SK-N-DZ (cell line): ENCODE results near the gene HAGH.
"Not testable (repeated sequence)": the region's sequence is repeated elsewhere in the genome, so short reads cannot be mapped to it uniquely, and the experiment has no call there.

ENCODE experiments used
- DNase-seq: peaks from one replicate; pipeline ENCODE4 v3.0.0-alpha.2; 2015; ENCODE audit warnings: low spot score

HAGH gene

DNA sequence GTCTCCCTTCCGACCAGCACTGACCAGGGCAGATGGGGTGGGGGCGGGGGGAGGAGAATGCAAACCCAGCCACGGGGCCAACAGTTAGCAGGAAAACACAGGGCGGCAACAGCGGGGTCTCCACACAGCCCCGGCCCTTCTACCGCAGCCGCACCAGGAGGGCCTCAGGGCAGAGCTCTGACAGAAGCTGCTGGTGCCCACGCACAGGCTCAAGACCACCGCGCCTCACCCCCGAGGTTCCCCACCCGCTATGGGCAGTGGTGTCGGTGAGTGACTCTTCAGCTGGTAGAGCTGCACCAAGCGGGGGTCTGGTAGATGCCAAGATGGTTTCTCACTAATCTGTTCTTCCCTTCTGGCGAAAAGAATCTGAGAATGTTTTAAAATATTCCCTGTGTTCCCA is 16.1 kb downstream of the HAGH start:
- DNase-seq: no peak

DNA sequence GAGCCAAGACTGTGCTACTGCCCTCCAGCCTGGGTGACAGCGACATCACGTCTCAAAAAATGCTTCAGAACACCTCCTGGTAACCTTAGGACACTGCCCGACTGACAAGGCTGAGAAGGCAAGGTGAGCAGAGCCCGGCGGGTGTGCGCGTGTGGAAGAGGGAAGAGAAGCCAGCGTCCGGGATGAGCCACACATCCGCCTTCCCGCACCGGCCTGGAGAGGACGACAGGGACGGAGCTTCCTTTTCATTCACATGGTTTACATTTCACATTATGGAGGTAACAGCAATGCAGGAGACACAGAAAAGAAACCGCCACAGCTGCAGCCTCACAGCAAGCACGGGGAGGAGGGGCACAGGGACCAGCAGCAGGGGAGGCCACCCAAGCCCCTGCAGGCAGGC is 16.5 kb downstream of the HAGH start:
- DNase-seq: no peak

GRCh38 chr16:1809281-1809801 is 17.3 kb downstream of the HAGH start:
- DNase-seq: no peak

GRCh38 chr16:1808691-1809090 is 17.9 kb downstream of the HAGH start:
- DNase-seq: no peak

- DNase-seq: no peak
These were observed 19.0 kb downstream of the HAGH start for GRCh38 chr16:1807626-1808025.

DNA sequence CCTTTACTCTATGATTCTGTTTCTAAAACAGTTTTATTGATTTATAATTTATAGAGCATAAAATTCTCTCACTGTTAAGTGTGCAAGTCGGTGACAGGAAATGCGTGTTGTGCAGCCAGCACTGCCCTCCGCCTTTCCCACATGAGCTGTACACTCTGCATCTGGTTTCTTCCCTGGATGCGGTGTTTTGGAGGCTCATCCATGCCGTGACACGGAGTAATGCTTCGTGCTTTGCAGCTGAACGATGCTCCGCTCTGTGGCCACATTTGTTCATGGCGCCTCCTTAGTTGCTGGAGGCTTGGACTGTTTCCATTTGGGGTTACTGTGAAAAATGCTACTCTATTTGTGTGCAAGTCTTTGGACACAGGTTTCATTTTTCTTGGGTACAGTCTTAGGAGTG is 25.9 kb downstream of the HAGH start:
- DNase-seq: no peak

DNA sequence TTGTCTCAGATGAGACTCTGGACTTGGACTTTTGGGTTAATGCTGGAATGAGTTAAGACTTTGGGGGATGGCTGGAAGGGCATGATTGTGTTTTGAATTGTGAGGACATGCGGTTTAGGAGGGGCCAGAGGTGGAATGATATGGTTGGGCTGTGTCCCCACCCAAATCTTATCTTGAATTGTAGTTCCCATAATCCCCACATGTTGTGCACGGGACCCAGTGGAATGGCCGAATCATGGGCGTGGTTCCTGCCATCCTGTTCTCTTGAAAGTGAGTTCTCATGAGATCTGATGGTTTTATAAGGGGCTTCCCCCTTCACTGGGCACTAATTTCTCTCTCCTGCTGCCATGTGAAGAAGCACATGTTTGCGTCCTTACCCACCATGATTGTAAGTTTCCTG is 27.4 kb downstream of the HAGH start:
- DNase-seq: not testable (repeated sequence)

DNA sequence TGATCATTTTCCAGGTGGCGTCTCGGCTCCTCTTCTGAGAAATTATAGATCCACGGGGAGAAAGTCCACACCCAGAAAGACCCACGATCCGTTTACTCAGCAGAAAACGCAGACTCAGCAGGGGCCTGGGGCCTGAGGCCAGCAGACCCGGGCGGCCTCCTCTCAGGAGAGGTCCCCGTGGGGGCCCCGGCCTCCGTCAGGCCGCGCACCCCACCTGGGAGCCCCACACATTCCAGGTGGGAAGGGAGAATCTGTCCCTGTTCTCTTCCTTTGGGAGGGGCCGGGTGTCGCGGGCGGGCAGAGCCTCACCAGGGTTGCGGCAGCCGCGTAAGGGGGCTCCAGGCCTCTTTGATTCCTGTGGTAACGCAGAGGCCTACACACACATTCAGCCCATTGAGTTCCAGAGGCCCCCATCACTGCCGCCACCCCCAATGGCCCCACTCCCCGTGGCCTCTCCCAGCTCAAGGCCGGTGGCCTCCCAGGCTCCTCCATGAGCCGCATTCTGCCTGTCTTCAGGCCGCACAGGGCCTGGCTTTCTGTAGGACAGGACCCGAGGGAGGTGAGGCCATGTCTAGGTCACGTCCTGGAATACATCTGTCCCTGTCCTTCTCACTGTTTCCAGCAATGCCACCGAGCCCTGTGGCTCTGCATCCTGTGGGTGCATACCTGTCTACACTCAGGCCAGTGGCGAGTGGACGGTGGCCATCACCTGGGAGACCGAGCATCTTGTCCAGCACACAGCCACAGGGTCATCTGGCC is 31.5 kb downstream of the HAGH start:
- no peak for DNase-seq

- DNase-seq: no peak
These were observed 32.3 kb downstream of the HAGH start for GRCh38 chr16:1794221-1794871.

DNA sequence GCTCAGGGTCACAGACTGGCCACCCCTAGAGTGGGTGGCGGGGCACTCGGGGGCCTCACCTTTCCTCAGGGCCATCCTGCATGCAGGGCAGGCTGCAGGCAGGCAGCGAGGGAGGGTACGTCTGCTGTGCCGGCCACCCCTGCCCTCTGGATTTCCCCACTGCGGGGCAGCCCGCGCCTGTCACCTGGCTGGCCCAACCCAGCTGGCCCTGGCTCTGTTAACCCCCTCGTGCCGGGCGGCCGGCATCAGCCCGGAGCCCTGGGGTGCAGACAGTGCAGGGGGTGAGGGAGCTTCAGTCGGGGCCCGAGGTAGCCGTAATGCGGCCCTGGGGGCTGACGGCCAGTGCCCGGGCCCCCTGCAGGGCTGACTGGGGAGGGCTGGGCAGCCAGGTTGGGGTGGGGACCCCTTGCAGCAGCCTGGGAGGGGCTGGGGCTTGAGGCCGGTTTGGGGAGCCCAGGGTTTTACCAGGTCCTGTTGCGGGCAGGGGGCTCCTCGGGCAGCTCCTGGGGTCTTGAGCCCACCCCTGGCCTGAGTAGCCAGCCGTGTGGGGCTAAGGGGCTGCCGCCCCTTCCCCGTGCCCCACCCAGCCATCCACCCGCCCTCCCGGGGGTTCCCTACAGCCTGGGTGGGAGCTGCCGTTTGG is 32.9 kb downstream of the HAGH start, which contains the start of gene IGFALS:
Gene IGFALS, minus strand, starts transcription at position 128 of the 643 bp plus-strand sequence. Its CDS starts 53 bp downstream, at position 75.
- DNase-seq: no peak

GRCh38 chr16:1792836-1793577 is 33.6 kb downstream of the HAGH start:
- DNase-seq: no peak

DNA sequence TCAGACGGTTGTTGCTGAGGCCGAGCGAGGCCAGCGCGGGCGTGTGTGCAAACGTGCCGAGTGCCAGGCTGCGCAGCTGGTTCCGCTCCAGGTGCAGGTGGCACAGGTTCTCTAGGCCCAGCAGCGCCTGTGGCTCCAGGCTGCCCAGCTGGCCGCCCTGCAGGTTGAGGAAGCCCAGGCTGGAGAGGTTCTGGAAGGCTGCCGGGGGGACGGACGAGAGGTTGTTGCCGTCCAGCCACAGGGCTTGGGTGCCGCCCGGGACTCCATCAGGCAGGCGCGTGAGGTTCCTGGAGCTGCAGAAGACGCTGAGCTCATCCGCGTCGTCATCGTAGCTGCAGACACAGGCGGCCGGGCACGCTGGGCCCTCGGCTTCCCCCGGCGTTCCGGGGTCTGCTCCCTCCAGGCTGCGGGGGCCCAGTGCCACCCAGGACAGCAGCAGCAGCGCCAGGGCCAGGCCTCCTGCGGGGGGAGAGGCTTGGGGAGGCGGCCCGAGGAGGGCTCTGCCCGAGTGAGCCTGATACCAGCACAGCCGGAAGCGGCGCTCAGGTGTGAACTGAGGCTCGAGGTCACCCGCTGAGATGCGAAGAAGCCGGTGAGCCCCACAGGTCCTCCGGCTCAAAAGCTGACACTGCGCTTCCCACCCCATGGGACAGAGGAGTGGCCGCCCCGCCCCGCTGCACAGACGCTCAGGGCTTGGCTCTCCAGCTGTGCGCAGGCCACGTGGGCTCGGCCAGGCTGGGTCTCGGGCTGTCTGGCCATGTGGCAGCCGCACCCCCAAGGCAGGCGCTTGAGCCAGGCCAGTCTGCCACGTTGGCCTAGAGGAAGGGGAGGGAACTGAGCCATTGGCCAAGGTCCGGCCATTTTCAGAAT is 34.4 kb downstream of the HAGH start:
- DNase-seq: no peak

DNA sequence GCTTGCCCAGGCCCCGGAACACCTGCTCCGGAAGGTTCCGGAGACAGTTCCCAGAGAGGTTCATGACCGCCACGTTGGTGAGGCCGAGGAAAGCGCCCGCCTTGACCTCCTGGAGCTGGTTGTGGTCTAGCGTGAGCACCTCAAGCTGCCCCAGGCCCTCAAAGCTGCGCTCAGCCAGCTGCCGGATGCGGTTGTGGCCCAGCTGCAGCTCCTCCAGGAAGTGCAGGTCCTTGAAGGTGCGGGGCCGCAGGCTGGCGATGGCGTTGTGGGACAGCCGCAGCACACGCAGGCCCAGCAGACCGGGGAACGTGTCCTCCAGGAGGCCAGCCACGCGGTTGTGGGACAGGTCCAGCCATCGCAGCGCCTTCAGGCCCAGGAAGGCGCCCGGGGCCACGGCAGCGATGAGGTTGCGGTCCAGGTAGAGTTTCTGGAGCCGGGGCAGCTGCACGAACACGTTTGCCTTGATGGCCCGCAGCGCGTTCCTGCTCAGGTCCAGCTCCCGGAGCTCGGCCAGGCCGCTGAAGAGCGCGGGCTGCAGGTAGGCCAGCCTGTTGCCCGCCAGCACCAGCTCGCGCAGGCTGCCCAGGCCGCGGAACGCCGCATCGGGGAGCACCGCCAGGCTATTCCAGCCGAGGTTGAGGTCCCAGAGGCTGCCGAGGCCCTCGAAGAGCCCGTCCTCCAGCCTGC is 35.2 kb downstream of the HAGH start:
- no peak for DNase-seq

DNA sequence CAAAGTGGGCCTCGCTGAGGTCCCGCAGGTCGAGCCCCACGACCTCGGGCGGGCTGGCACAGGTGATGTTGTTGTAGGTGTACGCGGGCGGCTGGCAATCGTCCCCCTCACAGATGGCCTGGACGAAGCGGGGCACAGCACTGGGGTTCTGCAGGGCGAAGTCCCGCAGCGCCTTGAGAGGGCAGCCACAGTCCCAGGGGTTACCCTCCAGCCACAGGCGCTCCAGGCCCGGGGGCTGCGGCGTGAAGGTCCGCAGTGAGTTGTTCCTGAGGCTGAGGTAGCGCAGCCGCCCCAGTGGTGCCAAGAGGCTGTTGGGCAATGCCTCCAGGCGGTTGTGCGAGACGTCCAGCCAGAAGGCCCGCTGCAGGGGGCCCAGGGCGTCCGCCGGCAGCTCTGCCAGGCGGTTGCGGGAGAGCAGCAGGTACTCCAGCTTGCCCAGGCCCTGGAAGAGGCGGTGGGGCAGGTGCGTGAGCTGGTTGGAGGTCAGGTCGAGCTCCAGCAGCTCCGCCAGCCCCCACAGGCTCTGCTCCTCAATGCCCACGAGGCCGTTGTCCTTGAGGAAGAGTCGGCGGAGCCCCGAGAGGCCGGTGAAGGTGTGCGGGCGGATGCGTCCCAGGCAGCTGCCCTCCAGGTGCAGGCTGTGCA is 35.9 kb downstream of the HAGH start:
- no peak for DNase-seq

DNA sequence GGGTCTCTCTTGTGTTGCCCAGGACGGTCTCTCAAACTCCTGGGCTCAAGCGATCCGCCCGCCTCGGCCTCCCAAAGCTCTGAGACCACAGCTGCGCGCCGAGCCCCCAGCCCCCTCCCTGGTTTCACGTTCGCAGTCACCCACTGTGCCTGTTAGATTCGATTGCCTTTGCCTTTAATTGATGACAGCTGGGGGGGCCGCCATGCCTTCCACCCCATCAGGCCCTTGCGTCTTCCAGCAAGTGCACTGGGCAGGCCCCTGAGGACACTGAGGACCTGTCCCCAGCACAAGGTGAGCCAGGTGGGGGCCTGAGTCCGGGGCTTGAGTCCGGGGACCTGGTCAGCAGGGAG is 36.4 kb downstream of the HAGH start:
- no peak for DNase-seq

DNA sequence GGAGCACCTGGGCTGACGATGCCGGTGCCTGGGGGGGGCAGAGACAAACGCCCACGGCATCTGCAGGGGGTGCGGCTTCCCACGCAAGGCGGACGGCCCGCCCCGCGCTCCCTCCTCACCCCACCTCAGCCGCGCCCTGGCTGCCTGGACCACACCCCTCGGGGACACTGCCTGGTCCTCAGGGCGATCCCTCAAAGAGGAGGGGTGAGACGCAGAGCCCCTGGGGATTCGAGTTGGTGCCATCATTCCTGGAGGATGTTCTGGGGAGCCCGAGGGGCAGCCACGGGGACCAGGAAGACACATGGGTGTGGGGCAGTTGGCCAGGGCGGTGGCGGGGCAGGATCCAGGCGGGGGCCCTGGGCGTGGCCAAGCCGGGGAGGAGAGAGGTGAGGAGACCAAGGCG is 37.0 kb downstream of the HAGH start:
- no peak for DNase-seq

- DNase-seq: no peak
These were observed 37.9 kb downstream of the HAGH start for GRCh38 chr16:1788708-1789100.

GRCh38 chr16:1788095-1788707 is 38.4 kb downstream of the HAGH start:
- DNase-seq: no peak

- no peak for DNase-seq
These were observed 39.1 kb downstream of the HAGH start for GRCh38 chr16:1787322-1788094.
